ENCODE measurements around the gene PRICKLE2.

DNA sequence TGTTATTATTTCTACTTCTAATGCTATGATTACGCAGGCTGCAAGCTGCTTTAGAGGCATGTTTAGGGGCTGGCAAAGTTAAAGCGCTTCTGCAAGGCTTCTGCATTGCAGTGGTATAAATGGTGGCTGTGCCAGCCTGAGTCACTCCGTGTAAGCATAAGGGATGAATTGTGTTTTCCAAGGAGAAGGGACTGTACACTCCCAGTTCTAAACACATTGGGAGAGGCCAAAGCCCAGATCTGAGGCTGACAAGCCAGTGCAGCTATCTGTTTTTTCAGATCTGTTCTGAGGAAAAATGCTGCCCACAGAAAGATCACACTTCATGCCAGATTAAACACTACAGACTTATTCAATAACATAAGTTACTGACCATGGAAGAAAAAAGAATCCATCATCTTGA lies 83.8 kb downstream of the PRICKLE2 start:
- TF ChIP-seq CEBPB (IDR thresholded peaks at IDR 0.05) = no peak
- no peak for TF ChIP-seq CTCF (IDR thresholded peaks at IDR 0.05)
- no peak for TF ChIP-seq JUN (IDR thresholded peaks at IDR 0.05)
- TF ChIP-seq, protein P1, sequence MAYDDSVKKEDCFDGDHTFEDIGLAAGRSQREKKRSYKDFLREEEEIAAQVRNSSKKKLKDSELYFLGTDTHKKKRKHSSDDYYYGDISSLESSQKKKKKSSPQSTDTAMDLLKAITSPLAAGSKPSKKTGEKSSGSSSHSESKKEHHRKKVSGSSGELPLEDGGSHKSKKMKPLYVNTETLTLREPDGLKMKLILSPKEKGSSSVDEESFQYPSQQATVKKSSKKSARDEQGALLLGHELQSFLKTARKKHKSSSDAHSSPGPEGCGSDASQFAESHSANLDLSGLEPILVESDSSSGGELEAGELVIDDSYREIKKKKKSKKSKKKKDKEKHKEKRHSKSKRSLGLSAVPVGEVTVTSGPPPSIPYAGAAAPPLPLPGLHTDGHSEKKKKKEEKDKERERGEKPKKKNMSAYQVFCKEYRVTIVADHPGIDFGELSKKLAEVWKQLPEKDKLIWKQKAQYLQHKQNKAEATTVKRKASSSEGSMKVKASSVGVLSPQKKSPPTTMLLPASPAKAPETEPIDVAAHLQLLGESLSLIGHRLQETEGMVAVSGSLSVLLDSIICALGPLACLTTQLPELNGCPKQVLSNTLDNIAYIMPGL (CRISPR knock-in tag; IDR thresholded peaks at IDR 0.05; ENCODE audit: borderline replicate concordance) = no peak
- TF ChIP-seq EHMT2 (IDR thresholded peaks at IDR 0.05; ENCODE audit: low read depth) = no peak
- TF ChIP-seq, protein P2, sequence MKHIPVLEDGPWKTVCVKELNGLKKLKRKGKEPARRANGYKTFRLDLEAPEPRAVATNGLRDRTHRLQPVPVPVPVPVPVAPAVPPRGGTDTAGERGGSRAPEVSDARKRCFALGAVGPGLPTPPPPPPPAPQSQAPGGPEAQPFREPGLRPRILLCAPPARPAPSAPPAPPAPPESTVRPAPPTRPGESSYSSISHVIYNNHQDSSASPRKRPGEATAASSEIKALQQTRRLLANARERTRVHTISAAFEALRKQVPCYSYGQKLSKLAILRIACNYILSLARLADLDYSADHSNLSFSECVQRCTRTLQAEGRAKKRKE (CRISPR knock-in tag; IDR thresholded peaks at IDR 0.05; ENCODE audit: low read depth) = no peak
